ENCODE data around the gene TNP2. TPM values are rescaled to one million over a fixed set of nuclear protein-coding genes. Genes with fewer than 3 reads are reported as not detected.
A peak's percentile ranks its signal among the peaks of the same experiment; 100 is the strongest.

TNP2 gene
- total RNA-seq, 1 donor from 2014 or later: not detected

DNA sequence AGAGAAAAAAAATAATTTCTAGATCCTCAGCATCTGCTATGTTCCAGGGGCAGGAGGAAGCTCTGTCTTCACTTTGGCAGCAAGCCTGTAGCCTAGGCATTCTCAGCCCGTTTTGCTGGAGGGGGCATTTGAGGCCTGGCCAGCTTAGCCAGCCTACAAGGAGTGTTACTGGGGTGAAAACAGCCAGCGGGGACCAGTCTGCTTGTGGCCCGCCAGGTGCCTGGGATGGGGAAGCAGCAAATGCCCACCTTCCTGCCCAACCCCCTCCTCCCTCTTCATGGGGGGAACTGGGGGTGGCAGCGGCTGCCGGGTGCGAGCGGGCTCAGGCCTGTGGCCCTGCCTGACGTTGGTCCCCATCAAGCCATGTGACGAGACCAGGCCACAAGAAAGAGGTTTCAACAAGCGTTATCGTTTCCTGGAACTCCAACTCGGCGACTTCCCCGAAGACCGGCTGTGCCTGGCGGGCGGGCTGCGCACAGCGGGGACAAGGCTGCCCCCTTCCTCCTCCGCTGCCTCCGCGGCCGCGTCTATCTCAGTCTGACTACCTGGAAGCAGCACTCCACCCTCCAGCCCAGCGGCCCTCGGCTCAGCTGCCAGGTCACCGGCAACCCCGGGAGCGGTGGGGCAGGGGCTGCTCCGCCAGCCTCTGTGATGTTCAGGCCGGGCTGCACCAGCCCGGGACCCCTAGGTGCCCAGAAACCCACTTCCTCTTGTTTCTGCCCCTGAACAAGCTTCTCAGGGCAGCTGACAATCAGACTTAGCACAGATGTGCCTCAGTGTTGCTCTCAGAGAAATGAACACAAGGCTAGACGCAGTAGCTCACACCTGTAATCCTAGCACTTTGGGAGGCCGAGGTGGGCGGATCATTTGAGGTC lies 36.0 kb downstream of the TNP2 start:
- TF ChIP-seq, protein P1, sequence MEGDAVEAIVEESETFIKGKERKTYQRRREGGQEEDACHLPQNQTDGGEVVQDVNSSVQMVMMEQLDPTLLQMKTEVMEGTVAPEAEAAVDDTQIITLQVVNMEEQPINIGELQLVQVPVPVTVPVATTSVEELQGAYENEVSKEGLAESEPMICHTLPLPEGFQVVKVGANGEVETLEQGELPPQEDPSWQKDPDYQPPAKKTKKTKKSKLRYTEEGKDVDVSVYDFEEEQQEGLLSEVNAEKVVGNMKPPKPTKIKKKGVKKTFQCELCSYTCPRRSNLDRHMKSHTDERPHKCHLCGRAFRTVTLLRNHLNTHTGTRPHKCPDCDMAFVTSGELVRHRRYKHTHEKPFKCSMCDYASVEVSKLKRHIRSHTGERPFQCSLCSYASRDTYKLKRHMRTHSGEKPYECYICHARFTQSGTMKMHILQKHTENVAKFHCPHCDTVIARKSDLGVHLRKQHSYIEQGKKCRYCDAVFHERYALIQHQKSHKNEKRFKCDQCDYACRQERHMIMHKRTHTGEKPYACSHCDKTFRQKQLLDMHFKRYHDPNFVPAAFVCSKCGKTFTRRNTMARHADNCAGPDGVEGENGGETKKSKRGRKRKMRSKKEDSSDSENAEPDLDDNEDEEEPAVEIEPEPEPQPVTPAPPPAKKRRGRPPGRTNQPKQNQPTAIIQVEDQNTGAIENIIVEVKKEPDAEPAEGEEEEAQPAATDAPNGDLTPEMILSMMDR (IDR thresholded peaks at IDR 0.05): no peak
- intact Hi-C loops (cut with DNase I): no loop called here
- H3K27me3 ChIP-seq (ENCODE audit: low read depth): no peaks in the 10 kb centered on the region
- no peaks in the 10 kb centered on the region for H3K9me3 ChIP-seq
- DNase-seq: peak; percentile 80
- peaks cover 24% of the 10 kb centered on the region for H3K4me1 ChIP-seq
- no peaks in the 10 kb centered on the region for H3K36me3 ChIP-seq
- peak overlapping the region; percentile 61 for H3K27ac ChIP-seq
- no peak overlapping the region for H3K4me3 ChIP-seq
- ATAC-seq: peak; percentile 76 to 78

- intact Hi-C loops (cut with DNase I): no loop called here
- Histone ChIP-seq H3K4me3 (no peak overlapping the region), H3K27me3 (ENCODE audit: low read depth) (no peaks in the 10 kb centered on the region), H3K4me1 (peaks cover 19% of the 10 kb centered on the region), H3K9me3 (no peaks in the 10 kb centered on the region), H3K36me3 (no peaks in the 10 kb centered on the region), H3K27ac (peak overlapping the region; percentile 61)
- TF ChIP-seq, protein P1 (IDR thresholded peaks at IDR 0.05): no peak
- ATAC-seq (no peak), DNase-seq (no peak)
Measured at GRCh38 chr16:11232302-11232851, 36.7 kb downstream of the TNP2 start.

- DNase-seq: no peak
- H3K27me3 ChIP-seq (ENCODE audit: low read depth): no peaks in the 10 kb centered on the region
- H3K27ac ChIP-seq: no peak overlapping the region
- peaks cover 17% of the 10 kb centered on the region for H3K4me1 ChIP-seq
- no peak overlapping the region for H3K4me3 ChIP-seq
- H3K9me3 ChIP-seq: no peaks in the 10 kb centered on the region
- ATAC-seq: no peak
- TF ChIP-seq, protein P1 (IDR thresholded peaks at IDR 0.05): no peak
- H3K36me3 ChIP-seq: no peaks in the 10 kb centered on the region
- intact Hi-C loops (cut with DNase I): no loop called here
Measured at GRCh38 chr16:11231367-11231970, 37.7 kb downstream of the TNP2 start.

- Histone ChIP-seq H3K27me3 (ENCODE audit: low read depth) (no peaks in the 10 kb centered on the region), H3K4me1 (peaks cover 28% of the 10 kb centered on the region), H3K4me3 (no peak overlapping the region), H3K27ac (no peak overlapping the region), H3K36me3 (no peaks in the 10 kb centered on the region), H3K9me3 (no peaks in the 10 kb centered on the region)
- TF ChIP-seq, protein P1 (IDR thresholded peaks at IDR 0.05): no peak
- intact Hi-C loops (cut with DNase I): no loop called here
- no peak for DNase-seq
- no peak for ATAC-seq
Measured at GRCh38 chr16:11229906-11230305, 39.2 kb downstream of the TNP2 start.

DNA sequence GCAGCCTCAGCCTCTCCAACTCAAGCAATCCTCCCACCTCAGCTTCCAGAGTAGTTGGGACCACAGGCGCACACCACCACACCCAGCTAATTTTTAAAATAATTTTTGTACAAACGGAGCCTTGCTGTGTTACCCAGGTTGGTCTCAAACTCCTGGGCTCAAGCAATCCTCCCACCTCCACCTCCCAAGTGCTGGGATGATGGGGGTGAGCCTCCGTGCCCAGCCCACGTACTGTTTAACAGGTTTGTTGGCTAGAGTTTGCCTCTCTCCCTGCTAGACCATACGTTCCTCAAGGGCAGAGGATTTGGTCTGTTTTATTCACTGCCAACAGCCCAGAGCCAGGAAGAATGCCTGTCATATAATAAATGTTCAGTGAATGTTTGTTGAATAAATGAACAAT lies 39.7 kb downstream of the TNP2 start:
- Histone ChIP-seq H3K27me3 (ENCODE audit: low read depth) (no peaks in the 10 kb centered on the region), H3K27ac (no peak overlapping the region), H3K4me3 (no peak overlapping the region), H3K9me3 (no peaks in the 10 kb centered on the region), H3K4me1 (peaks cover 31% of the 10 kb centered on the region), H3K36me3 (no peaks in the 10 kb centered on the region)
- intact Hi-C loops (cut with DNase I): no loop called here
- DNase-seq: no peak
- TF ChIP-seq, protein P1 (IDR thresholded peaks at IDR 0.05): no peak
- no peak for ATAC-seq
